Aorta (tissue), 5 donors: ENCODE results near the gene IGSF9. TPM values are rescaled to one million over a fixed set of nuclear protein-coding genes. Genes with fewer than 3 reads are reported as not detected.

ENCODE experiments used
- ATAC-seq: fragments of 200-7000 bp; cut with Tn5 transposase; one replicate; pipeline ENCODE4 v1.9.1; 2022; ENCODE audit warnings: moderate library complexity; ENCODE audit not compliant: low FRiP score
- DNase-seq, 2 donors: peaks; one replicate each; pipeline ENCODE4 v3.0.0-alpha.2; 2020
- H3K27ac ChIP-seq, 2 donors: one replicate each; pipeline ENCODE4 v1.5.1; 2013; ENCODE audit warnings: low read length in 2 of 2, mild to moderate bottlenecking in 2 of 2, moderate library complexity in 2 of 2, control low read depth in 1 of 2, inconsistent platforms in 1 of 2, low read depth in 1 of 2
- H3K27me3 ChIP-seq, 2 donors: one replicate each; pipeline ENCODE4 v1.6.1; 2013; ENCODE audit warnings: control low read depth in 1 of 2, low read length in 1 of 2, mild to moderate bottlenecking in 1 of 2, moderate library complexity in 1 of 2; ENCODE audit not compliant: insufficient read depth in 2 of 2, control insufficient read depth in 1 of 2
- H3K36me3 ChIP-seq, 2 donors: one replicate each; pipeline ENCODE4 v1.6.1; 2013; ENCODE audit warnings: control low read depth in 1 of 2, low read length in 1 of 2, mild to moderate bottlenecking in 1 of 2; ENCODE audit not compliant: insufficient read depth in 2 of 2, control insufficient read depth in 1 of 2
- H3K4me1 ChIP-seq, 2 donors: one replicate each; pipeline ENCODE4 v1.6.1; 2013; ENCODE audit warnings: low read length in 2 of 2, control low read depth in 1 of 2, mild to moderate bottlenecking in 1 of 2, moderate library complexity in 1 of 2; ENCODE audit not compliant: insufficient read depth in 2 of 2, control insufficient read depth in 1 of 2
- H3K4me3 ChIP-seq, 2 donors: one replicate each; pipeline ENCODE4 v1.5.1; 2013; ENCODE audit warnings: low read length in 2 of 2, control low read depth in 1 of 2, mild to moderate bottlenecking in 1 of 2
- H3K9me3 ChIP-seq: one replicate; pipeline ENCODE4 v1.6.1; 2013; ENCODE audit warnings: mild to moderate bottlenecking, low read length; ENCODE audit not compliant: control insufficient read depth
- WGBS, 2 donors: extraction: QIAGEN DNeasy Blood & Tissue Kit; methylation state at CpG; one replicate each; pipeline ENCODE4 v1.1.7; 2013; 5-methylcytosine and 5-hydroxymethylcytosine counted together
- intact Hi-C, 2 donors: fragments of 100-400 bp; cut with DNase I; formaldehyde crosslinking; loops; one replicate each; pipeline versions ENCODE4 v1.14.2 to v1.15.0; 2022
- polyA plus RNA-seq, 2 donors: library from polyadenylated mRNA; stranded (reverse); fragments of 200-250 nt; gene quantifications; one replicate each; pipeline ENCODE4 v1.2.3, GENCODE V29; 2013
- total RNA-seq, 2 donors: library from RNA; stranded (reverse); fragmentation: NEBNext Ultra II Directional; extraction: Animal tissue kit (Norgen Biotek cat#: 25700); gene quantifications; one replicate each; pipeline ENCODE4 v1.2.1, GENCODE V29; 2021
- donor health status: healthy with polysubstance abuse.
- donor health status: Bipolar disorder and iron deficiency.
- donor health status: DM: no; HTN: no; CAD: no.
- donor health status: DM: no; HTN: no; CAD: no.
- donor health status: DM: yes; HTN: yes; CAD: no.

Gene IGSF9
- total and polyA plus RNA-seq, 4 donors: 0.05 to 1.0 (median 0.30) TPM; not detected in 1

DNA sequence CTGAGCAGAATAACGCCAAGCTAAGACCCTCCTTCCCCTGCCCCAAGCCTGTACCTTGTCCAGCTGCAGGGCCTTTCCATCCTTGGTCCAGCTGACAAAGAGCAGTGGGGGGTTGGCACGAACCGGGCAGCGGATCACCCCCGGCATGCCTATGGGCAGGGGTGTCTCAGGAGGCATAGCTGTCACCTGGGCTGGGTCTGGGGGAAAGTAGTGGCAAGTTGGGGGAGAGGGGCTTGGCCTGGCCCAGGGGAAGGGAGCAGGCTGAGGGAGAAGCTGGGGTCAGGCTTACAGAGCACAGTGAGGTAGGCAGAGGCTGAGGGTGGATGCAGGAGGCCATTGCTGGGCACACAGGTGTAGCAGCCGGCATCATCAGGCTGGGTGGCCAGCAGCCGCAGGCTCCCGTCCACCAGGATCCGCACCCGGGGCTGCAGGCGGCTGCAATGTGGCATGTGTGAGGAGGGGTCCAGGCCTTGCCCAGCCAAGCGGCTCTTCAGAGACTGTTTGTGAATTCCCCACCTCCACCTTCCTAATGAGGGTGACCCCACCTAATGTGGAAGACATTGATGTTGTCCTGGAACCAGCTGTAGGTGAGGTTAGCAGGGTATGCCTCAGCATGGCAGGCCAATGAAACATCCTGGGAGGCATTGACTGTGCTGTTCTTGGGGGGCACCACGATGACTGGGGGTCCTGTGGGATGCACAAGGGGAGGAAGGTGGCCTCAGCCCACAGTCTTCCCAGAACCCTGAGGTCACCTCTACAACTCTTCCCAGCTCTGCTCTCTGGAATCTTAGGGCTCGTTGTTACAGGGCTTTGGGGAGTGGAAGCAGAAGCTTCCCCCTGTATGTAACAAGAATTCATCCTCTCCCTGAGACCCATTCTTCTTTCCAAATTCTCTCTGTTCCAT, 11.0 kb downstream of the IGSF9 start:
- DNase-seq (peak in 1 of 2 donors; percentile 68), ATAC-seq (no peak)
- H3K27me3 ChIP-seq: no peaks in the 10 kb centered on the region
- H3K4me3 ChIP-seq: no peak overlapping the region
- H3K9me3 ChIP-seq: no peaks in the 10 kb centered on the region
- H3K27ac ChIP-seq: no peak overlapping the region
- intact Hi-C loops: loop anchor here (5.0 kb wide), 2 partner anchors 37 to 73 kb away; no protein-coding TSS in a partner anchor
- WGBS, 2 donors: 89 to 92% methylated on average over 14 of the region's 14 CpGs
- H3K4me1 ChIP-seq: no peaks in the 10 kb centered on the region
- no peaks in the 10 kb centered on the region for H3K36me3 ChIP-seq

GRCh38 chr1:159933347-159933746, 12.1 kb downstream of the IGSF9 start:
- Histone ChIP-seq H3K4me3 (no peak overlapping the region), H3K27me3 (no peaks in the 10 kb centered on the region), H3K27ac (no peak overlapping the region), H3K36me3 (no peaks in the 10 kb centered on the region), H3K4me1 (no peaks in the 10 kb centered on the region), H3K9me3 (no peaks in the 10 kb centered on the region)
- intact Hi-C loops: loop anchor here in 1 of 2 donors (5.0 kb wide), 1 partner anchor 36 kb away; no protein-coding TSS in a partner anchor
- WGBS, 2 donors: 89 to 91% methylated on average over 4 of the region's 4 CpGs
- ATAC-seq (no peak), DNase-seq (peak in 1 of 2 donors; percentile 15)

DNA sequence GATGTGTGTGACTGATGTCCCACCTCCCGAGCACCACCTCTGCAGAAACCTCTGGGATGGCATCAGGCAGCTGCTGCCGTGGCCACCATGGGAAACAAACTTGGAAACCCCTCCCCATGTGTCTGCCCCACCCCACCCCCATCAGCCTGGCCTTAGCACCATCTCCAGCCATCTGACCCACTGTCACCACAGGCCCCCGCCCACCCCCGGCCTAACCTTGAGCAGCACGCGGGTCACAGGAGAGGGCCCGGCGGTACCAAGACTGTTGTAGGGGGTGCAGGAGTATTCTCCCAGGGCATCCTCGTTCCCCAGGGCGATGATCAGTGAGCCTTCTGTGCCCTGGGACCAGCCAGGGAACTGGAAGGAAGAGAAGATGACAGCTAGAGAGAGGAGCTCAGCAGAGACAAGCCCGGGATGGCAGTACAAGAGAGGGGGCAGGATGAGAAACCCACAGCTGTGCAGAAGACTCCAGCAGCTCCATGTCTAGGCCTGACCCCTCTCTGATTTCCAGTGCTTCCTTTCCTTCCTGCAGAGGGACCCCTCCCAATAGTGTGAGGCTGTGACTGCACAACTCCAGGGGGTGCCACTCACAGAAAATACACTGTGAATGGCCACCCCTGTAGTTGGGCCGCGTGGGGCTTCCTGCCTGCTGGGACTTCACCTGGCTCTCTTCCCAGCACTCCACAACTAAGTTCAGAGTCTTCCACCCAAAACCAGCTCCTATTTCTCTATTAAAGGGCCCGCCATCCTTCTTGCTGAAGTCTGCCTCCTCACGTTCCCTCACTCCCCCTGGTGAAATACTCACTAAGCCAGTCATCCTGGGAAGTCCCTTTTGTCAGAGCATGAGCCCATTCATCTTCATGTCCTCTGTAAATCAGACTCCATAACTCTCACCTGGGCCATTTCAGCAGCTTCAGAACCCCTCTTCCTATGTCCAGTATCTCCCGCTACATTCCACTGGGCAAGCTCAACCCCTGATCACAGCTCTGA, 12.8 kb downstream of the IGSF9 start:
- H3K9me3 ChIP-seq: no peaks in the 10 kb centered on the region
- H3K4me3 ChIP-seq: no peak overlapping the region
- H3K4me1 ChIP-seq: no peaks in the 10 kb centered on the region
- no peaks in the 10 kb centered on the region for H3K36me3 ChIP-seq
- H3K27ac ChIP-seq: no peak overlapping the region
- ATAC-seq (no peak), DNase-seq (peak in 1 of 2 donors; percentile 67)
- H3K27me3 ChIP-seq: no peaks in the 10 kb centered on the region
- 79 to 83% methylated on average over 16 of the region's 16 CpGs for WGBS, 2 donors
- intact Hi-C loops: loop anchor here in 1 of 2 donors (5.0 kb wide), 1 partner anchor 35 kb away; no protein-coding TSS in a partner anchor

- intact Hi-C loops: loop anchor here in 1 of 2 donors (5.0 kb wide), 1 partner anchor 34 kb away; no protein-coding TSS in a partner anchor
- no peaks in the 10 kb centered on the region for H3K36me3 ChIP-seq
- 90 to 94% methylated on average over 3 of the region's 3 CpGs for WGBS, 2 donors
- no peaks in the 10 kb centered on the region for H3K4me1 ChIP-seq
- no peaks in the 10 kb centered on the region for H3K27me3 ChIP-seq
- no peak overlapping the region for H3K27ac ChIP-seq
- DNase-seq (no peak), ATAC-seq (no peak)
- H3K4me3 ChIP-seq: no peak overlapping the region
- no peaks in the 10 kb centered on the region for H3K9me3 ChIP-seq
These were observed 13.6 kb downstream of the IGSF9 start for GRCh38 chr1:159931795-159932173.

DNA sequence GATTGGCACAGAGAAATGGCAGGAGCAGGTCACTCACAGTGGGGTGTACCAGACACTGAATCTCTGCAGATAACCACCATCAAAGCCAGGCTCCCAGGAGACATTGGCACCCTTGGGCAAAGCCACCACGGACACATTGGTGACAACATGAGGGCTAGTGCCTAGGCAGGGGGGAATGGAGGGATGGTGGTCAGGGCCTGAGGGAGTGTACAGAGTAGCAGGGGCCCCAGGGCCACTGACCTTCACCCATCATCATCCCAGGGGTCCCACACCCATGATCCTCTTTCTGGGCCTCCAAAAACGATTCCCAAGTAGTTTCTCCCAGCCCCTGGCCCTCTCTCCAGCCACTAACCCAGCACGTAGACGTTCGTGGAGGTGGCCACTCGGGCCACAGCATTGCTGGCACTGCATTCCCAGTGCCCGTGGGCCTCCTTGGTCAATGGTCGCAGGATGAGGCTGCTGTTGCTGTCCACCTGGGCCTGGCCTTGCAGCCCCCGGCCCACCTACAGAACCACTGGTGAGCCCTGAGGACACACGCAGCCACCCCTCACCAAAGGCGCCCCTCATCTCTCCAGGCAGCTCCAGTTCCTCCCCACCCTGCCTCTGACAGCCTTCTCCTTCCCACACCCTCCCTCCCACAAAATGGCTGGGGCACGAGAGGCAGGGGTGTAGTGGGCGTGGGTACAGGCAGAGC, 14.2 kb downstream of the IGSF9 start:
- no peak overlapping the region for H3K27ac ChIP-seq
- H3K4me3 ChIP-seq: no peak overlapping the region
- H3K27me3 ChIP-seq: no peaks in the 10 kb centered on the region
- peak in 1 of 2 donors; percentile 61 for DNase-seq
- H3K36me3 ChIP-seq: no peaks in the 10 kb centered on the region
- intact Hi-C loops: loop anchor here in 1 of 2 donors (5.0 kb wide), 1 partner anchor 34 kb away; no protein-coding TSS in a partner anchor
- WGBS, 2 donors: 87 to 88% methylated on average over 13 of the region's 13 CpGs
- ATAC-seq: no peak
- H3K9me3 ChIP-seq: no peaks in the 10 kb centered on the region
- no peaks in the 10 kb centered on the region for H3K4me1 ChIP-seq

DNA sequence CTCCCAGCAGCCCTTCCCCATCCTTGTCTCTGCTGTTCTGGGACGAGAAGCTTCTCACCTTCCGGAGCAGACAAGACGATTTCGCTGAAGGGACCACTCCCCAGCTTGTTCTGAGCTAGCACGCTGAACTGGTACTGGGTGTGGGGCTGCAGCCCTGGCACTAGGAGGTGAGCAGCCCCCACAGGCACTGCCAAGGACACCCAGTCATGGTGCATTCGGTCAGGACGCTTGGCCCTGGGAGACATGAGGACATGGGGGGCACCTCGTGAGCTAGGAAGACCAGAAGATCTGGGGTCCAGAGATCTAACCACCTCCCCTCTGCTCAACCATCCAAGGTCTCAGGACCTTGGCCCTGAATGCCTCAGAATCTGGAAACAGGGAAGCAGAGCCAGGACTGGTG, 14.8 kb downstream of the IGSF9 start:
- WGBS, 2 donors: 92 to 94% methylated on average over 8 of the region's 8 CpGs
- Histone ChIP-seq H3K4me1 (no peaks in the 10 kb centered on the region), H3K9me3 (no peaks in the 10 kb centered on the region), H3K27me3 (no peaks in the 10 kb centered on the region), H3K4me3 (no peak overlapping the region), H3K36me3 (no peaks in the 10 kb centered on the region), H3K27ac (no peak overlapping the region)
- intact Hi-C loops: loop anchor here in 1 of 2 donors (5.0 kb wide), 1 partner anchor 33 kb away; no protein-coding TSS in a partner anchor
- DNase-seq (peak in 1 of 2 donors; percentile 50), ATAC-seq (no peak)

DNA sequence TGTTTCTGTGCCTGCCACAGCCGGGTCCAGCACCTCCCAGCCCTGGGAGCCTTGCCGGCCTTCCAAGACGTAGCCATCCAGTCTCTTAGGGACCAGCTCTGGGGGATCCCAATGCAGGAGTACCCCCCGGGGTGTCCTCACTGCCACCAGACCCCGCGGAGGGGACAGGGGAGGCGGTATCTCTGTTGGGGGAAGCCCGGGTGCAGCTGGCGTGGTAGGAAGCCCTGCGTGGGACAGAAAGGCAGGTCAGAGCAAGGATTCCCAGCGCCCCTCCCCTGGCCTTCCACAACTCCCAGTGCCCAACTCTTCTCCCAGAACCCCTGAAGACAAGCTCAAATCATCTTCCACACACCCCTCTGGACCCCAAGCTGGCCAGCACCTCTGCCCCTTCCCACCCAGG, 15.2 kb downstream of the IGSF9 start:
- no peaks in the 10 kb centered on the region for H3K9me3 ChIP-seq
- no peak for ATAC-seq
- no peaks in the 10 kb centered on the region for H3K27me3 ChIP-seq
- 90 to 92% methylated on average over 11 of the region's 11 CpGs for WGBS, 2 donors
- no peaks in the 10 kb centered on the region for H3K4me1 ChIP-seq
- intact Hi-C loops: loop anchor here in 1 of 2 donors (5.0 kb wide), 1 partner anchor 33 kb away; no protein-coding TSS in a partner anchor
- no peak overlapping the region for H3K4me3 ChIP-seq
- H3K36me3 ChIP-seq: no peaks in the 10 kb centered on the region
- no peak for DNase-seq
- no peak overlapping the region for H3K27ac ChIP-seq
